Stomach (tissue), 4 donors: ENCODE measurements around the gene HIPK4.
"Not testable (repeated sequence)": the region's sequence is repeated elsewhere in the genome, so short reads cannot be mapped to it uniquely, and the experiment has no call there.

Experiments
- CTCF ChIP-seq, 7 experiments: fragments of 450-650 bp in 4 of 7; fragments of 200-600 bp in 3 of 7; sonication (generic) in 3 of 7; IDR thresholded peaks; one replicate each; pipeline ENCODE4 v1.5.1; 2016 to 2019; ENCODE audit warnings: antibody characterized with exemption in 7 of 7, control low read depth in 2 of 7, mild to moderate bottlenecking in 1 of 7
- EP300 ChIP-seq: sonication (generic); formaldehyde crosslinking; IDR thresholded peaks from one replicate; pipeline ENCODE4 v1.6.1; 2017; ENCODE audit warnings: antibody characterized with exemption
- POLR2A ChIP-seq, 4 donors: fragments of 450-650 bp; IDR thresholded peaks; one replicate each; pipeline ENCODE4 v1.6.1; 2016; ENCODE audit warnings: antibody characterized with exemption in 4 of 4, control low read depth in 2 of 4, mild to moderate bottlenecking in 1 of 4, moderate library complexity in 1 of 4

- not testable (repeated sequence) for TF ChIP-seq CTCF (IDR thresholded peaks at IDR 0.05); POLR2A (IDR thresholded peaks at IDR 0.05); EP300
These were observed 19.7 kb downstream of the HIPK4 start for GRCh38 chr19:40370253-40370652.
